Fibroblast of villous mesenchyme (primary cell): Measurements from ENCODE around the gene PLAGL2. TPM values are rescaled to one million over a fixed set of nuclear protein-coding genes. Genes with fewer than 3 reads are reported as not detected.

Experiments used
- DNase-seq: peaks from one replicate; pipeline ENCODE4 v3.0.0-alpha.2; 2010; ENCODE audit warnings: low read depth
- H3K4me3 ChIP-seq: 2 replicates; pipeline ENCODE4 v1.5.1; 2011; ENCODE audit warnings: low read depth, mild to moderate bottlenecking, low read length
- total RNA-seq: library from RNA; depleted of rRNA; stranded (reverse); fragments of >200 nt; gene quantifications from 2 replicates; pipeline ENCODE4 v1.2.3, GENCODE V29; 2012
- TF ChIP-seq, protein P1 (sequence below): IDR thresholded peaks from 2 replicates; pipeline ENCODE4 v1.5.1; 2012; ENCODE audit warnings: low read depth, mild to moderate bottlenecking, low read length; ENCODE audit not compliant: insufficient read depth

Gene PLAGL2
- total RNA-seq, 1 donor = 4.3 TPM

DNA sequence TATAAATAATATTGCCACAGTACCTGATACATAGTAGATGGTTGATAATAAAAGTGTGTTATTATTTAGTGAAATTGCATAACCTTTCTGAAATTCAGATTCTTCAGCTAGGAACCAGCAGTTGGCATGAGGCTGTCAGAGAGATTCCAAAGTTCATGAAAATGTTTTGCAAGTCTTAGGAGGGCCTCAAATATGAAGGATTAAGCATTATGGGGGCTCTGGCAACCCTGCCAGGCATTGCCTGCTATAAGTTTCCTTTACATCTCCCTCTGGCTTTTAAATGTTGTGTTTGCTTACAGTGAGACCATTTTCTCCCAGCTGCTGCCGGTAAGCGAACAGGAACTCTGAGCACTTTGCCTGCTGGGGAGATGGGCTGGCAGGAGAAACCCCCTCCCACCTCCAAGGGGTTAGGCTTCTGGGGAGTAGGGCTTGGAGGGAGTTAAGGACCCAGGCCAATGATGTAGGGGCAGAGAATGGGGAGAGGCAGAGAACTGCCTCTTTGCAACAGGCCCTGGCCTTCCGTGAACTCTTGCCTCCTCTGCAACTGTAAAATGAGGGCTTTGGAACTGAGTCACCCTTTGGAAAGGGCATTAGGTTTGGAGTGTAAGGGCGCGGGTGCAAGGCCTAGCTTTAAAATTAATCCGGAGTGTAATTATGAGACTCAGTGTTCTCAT, 36.7 kb upstream of the PLAGL2 start:
- no peak overlapping the region for H3K4me3 ChIP-seq
- TF ChIP-seq, protein P1, sequence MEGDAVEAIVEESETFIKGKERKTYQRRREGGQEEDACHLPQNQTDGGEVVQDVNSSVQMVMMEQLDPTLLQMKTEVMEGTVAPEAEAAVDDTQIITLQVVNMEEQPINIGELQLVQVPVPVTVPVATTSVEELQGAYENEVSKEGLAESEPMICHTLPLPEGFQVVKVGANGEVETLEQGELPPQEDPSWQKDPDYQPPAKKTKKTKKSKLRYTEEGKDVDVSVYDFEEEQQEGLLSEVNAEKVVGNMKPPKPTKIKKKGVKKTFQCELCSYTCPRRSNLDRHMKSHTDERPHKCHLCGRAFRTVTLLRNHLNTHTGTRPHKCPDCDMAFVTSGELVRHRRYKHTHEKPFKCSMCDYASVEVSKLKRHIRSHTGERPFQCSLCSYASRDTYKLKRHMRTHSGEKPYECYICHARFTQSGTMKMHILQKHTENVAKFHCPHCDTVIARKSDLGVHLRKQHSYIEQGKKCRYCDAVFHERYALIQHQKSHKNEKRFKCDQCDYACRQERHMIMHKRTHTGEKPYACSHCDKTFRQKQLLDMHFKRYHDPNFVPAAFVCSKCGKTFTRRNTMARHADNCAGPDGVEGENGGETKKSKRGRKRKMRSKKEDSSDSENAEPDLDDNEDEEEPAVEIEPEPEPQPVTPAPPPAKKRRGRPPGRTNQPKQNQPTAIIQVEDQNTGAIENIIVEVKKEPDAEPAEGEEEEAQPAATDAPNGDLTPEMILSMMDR = no peak
- DNase-seq = peak; percentile 15

DNA sequence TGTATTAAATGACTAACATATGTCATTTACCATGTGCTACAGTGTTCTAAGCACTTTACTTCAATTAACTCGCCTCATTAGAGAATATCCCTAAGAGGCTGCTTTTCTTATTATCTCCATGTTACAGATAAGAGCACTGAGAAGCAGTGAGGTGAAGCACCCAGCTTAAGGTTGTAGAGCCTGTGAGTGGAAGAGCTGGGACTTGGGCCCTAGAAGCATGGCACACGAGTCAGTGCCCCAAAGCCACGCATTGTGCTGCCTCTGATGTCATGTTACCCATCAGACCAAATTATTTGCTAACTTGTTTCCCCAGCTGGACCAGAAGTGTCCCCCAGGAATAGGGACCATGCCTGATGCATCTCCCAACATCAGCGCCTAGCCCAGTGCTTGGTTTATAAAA, 34.3 kb upstream of the PLAGL2 start:
- no peak overlapping the region for H3K4me3 ChIP-seq
- TF ChIP-seq, protein P1 = no peak
- DNase-seq = no peak

DNA sequence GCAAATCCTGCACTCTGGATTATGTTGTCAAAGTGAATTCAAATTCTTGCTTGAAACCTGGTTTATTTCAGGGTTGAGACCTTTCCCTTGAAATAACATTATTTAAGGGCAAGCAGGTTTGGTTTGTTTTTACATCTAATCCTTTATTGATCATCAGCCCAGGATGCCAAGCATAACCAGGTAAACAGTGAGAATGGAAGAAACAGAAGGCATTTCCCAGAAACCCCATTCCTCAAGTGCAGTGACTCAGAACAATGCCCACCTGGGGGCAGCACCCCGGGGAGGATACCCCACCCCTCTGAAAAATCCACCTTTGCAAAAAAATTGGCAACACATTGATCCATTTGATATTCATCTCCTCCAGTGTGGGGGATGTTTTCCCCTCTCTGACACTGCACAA, 32.7 kb upstream of the PLAGL2 start:
- H3K4me3 ChIP-seq = no peak overlapping the region
- no peak for DNase-seq
- TF ChIP-seq, protein P1 = no peak

DNA sequence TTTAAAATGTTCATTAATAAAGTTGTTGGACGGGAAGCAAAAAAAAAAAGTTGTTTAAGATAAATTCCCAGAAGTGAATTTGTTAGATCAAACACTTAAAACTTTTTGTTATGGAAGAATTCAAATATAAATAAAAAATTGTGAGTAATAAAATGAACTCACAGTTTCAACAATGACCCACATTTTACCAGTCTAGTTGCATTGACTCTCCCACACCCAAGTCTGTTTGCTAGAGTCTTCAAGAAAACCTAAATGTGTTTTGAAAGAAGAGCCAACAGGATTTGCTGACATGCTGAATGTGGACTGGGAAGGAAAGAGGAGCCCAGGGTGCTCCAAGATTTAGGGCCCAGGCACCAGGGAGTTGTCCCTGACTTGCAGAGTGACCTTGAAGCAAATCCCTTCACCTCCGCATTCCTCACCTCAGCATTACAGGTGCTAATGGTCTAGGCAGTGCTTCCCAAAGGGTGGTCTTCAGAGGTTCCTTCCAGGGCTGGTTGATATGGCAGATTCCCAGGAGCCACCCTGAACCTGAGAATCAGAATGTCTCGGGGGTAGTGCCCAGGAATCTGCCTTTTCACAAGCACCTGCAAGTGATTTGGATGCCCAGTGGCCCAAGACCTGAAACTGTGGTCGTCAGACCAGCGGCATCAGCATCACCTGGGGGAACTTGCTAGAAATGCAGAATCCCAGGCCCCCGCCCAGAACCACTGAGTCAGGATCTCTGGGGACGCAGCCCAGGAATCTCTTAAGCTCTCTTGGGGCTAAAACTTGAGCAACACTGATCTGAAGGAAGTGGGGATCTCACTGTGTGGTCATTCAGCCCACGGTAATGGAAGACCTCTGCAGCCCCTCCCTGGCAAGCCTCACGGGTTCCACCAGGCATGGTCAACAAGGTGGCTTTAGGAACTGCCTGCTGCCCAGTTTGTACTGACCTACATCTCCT, 31.2 kb upstream of the PLAGL2 start:
- no peak overlapping the region for H3K4me3 ChIP-seq
- TF ChIP-seq, protein P1 = no peak
- no peak for DNase-seq

DNA sequence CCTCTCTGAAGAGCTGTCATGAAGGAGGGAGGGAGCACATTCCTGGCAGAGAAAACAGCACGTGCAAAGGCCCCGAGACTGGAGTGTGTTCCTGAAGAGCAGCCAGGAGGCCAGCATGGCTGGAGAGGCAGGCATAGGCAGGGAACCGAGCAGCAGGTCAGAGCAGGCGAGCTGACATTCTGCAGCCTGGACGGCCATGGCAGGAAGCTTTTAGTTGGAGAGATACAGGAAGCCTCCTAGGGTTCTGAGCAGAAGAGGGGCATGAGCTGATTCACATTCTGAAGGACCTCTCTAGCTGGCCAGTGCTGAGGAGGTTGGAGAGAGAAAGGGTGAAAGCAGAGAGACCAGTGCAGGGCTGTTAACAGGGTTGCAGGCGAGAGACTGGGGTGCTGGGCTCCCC, 29.9 kb upstream of the PLAGL2 start:
- H3K4me3 ChIP-seq = no peak overlapping the region
- TF ChIP-seq, protein P1 = no peak
- no peak for DNase-seq

DNA sequence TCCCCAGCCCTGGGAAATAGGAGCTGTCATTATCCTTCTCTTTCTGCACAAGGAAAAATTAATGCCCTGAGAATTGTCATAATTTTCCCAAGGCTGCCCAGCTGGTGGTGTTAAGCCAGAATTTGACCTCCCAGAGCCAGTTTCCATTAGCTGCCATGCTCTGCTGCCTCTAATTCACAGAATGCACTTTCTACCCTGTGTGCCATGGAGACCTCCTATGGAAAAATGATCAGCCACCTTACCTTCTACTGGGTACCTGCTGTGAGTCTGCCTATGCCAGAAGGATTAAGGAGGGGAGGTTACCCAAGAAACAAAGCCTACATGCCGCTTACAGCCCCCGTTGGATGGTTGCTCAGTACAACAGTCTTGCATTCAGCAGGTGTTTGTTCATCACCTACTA, 29.3 kb upstream of the PLAGL2 start:
- TF ChIP-seq, protein P1 = no peak
- H3K4me3 ChIP-seq = no peak overlapping the region
- no peak for DNase-seq
